Pancreas (tissue), 10 donors: Measurements from ENCODE around the gene GTF3A. TPM values are rescaled to one million over a fixed set of nuclear protein-coding genes. Genes with fewer than 3 reads are reported as not detected.

Source experiments
- ATAC-seq, 4 donors: fragments of 200-7000 bp; cut with Tn5 transposase; one replicate each; pipeline versions ENCODE4 v1.8.0 to v1.9.1; 2020; ENCODE audit warnings: mild to moderate bottlenecking in 4 of 4, moderate library complexity in 4 of 4
- DNase-seq, 6 donors: peaks; one replicate each; pipeline ENCODE4 v3.0.0-alpha.2; 2020
- FAIRE-seq: peaks from 2 replicates; lab custom pipeline; 2012; peaks lifted over from hg19 to GRCh38; lab: Jason Lieb, UNC
- H3K27ac ChIP-seq, 4 donors: fragments of 200-600 bp; sonication (generic); 1 replicate in 3 of 4; 2 replicates in 1 of 4; pipeline versions ENCODE4 v1.5.0 to v1.8.0; 2020
- H3K27me3 ChIP-seq, 4 donors: fragments of 200-600 bp; one replicate each; pipeline ENCODE4 v1.8.0; 2021
- H3K36me3 ChIP-seq, 3 donors: fragments of 200-600 bp; sonication (generic) in 1 of 3; one replicate each; pipeline versions ENCODE4 v1.5.0 to v1.8.0; 2020 to 2021
- H3K4me1 ChIP-seq, 3 donors: fragments of 200-600 bp; one replicate each; pipeline ENCODE4 v1.8.0; 2021
- H3K4me3 ChIP-seq, 4 donors: fragments of 200-600 bp; sonication (generic) in 2 of 4; one replicate each; pipeline versions ENCODE4 v1.5.0 to v1.8.0; 2020 to 2021
- H3K9me3 ChIP-seq, 4 donors: fragments of 200-600 bp; one replicate each; pipeline ENCODE4 v1.8.0; 2021
- CTCF ChIP-seq, 4 donors: fragments of 200-600 bp; sonication (generic) in 3 of 4; IDR thresholded peaks; one replicate each; pipeline versions ENCODE4 v1.5.0 to v1.8.0; 2021; ENCODE audit warnings: antibody characterized with exemption in 4 of 4
- WGBS, 2 donors: extraction: QIAGEN DNeasy Blood & Tissue Kit; methylation state at CpG; one replicate each; pipeline ENCODE4 v1.1.7; 2013; 5-methylcytosine and 5-hydroxymethylcytosine counted together
- intact Hi-C, 3 donors: fragments of 100-400 bp; cut with DNase I; formaldehyde crosslinking; loops; one replicate each; pipeline versions ENCODE4 v1.11.1 to v1.14.2; 2022
- polyA plus RNA-seq, 2 donors: library from polyadenylated mRNA; stranded (reverse); fragments of 200-250 nt; gene quantifications; one replicate each; pipeline ENCODE4 v1.2.3, GENCODE V29; 2013
- total RNA-seq, 6 donors: library from RNA; stranded (reverse); fragmentation: NEBNext Ultra II Directional in 4 of 6; extraction: Animal tissue kit (Norgen Biotek cat#: 25700) in 4 of 6; gene quantifications; one replicate each; pipeline versions ENCODE4 v1.2.1 to v1.2.4, GENCODE V29; 2021 to 2023
- donor health status: healthy with polysubstance abuse.
- donor health status: DM: no; HTN: no; CAD: no; lungs with moderate emphysema.
- donor health status: DM: no; HTN: no; CAD: no.
- donor health status: control.
- donor health status: control.
- donor health status: Bipolar disorder and iron deficiency.
- donor health status: DM: yes; HTN: yes; CAD: no.
- donor health status: DM: no; HTN: no; CAD: no.
- donor health status: DM: no; HTN: no; CAD: no.
- donor health status: DM: yes; HTN: yes; CAD: no.

GTF3A gene
- total and polyA plus RNA-seq, 8 donors: 39.5 to 130 (median 54.3) TPM

- FAIRE-seq (no peak), DNase-seq (peak in 4 of 6 donors; percentile 46 to 69 (median 58)), ATAC-seq (peak; percentile 84 to 93 (median 90))
- no peak for TF ChIP-seq CTCF (IDR thresholded peaks at IDR 0.05)
- H3K27ac ChIP-seq: no peak overlapping the region
- WGBS, 2 donors: 30% methylated on average over 10 of the region's 10 CpGs
- H3K9me3 ChIP-seq: no peaks in the 10 kb centered on the region
- no peak overlapping the region for H3K4me3 ChIP-seq
- intact Hi-C loops: no loop called here
- no peaks in the 10 kb centered on the region for H3K27me3 ChIP-seq
- peaks cover 0 to 3% (median 0%) of the 10 kb centered on the region in 3 donors for H3K4me1 ChIP-seq
- H3K36me3 ChIP-seq: no peaks in the 10 kb centered on the region
Observed at GRCh38 chr13:27476943-27477703, 52.7 kb downstream of the GTF3A start.

- H3K4me1 ChIP-seq: peaks cover 0 to 3% (median 0%) of the 10 kb centered on the region in 3 donors
- no peak overlapping the region for H3K4me3 ChIP-seq
- peak; percentile 15 to 69 (median 51) for DNase-seq
- H3K27me3 ChIP-seq: peaks cover 0 to 4% (median 0%) of the 10 kb centered on the region in 4 donors
- intact Hi-C loops: no loop called here
- no peaks in the 10 kb centered on the region for H3K36me3 ChIP-seq
- peak; percentile 55 to 79 (median 72) for ATAC-seq
- whole genome bisulfite sequencing, 2 donors: 15% methylated on average over 11 of the region's 11 CpGs
- H3K9me3 ChIP-seq: no peaks in the 10 kb centered on the region
- no peak overlapping the region for H3K27ac ChIP-seq
- peak; percentile 24 to 40 (median 24) for TF ChIP-seq CTCF (IDR thresholded peaks at IDR 0.05)
- FAIRE-seq: no peak
Observed at GRCh38 chr13:27481766-27482165, 57.3 kb downstream of the GTF3A start.

- 76 to 81% methylated on average over 7 of the region's 7 CpGs for WGBS, 2 donors
- intact Hi-C loops: no loop called here
- Histone ChIP-seq H3K27me3 (peaks cover 0 to 4% (median 0%) of the 10 kb centered on the region in 4 donors), H3K9me3 (no peaks in the 10 kb centered on the region), H3K4me1 (no peaks in the 10 kb centered on the region), H3K4me3 (no peak overlapping the region), H3K27ac (no peak overlapping the region), H3K36me3 (no peaks in the 10 kb centered on the region)
- ATAC-seq (peak in 2 of 4 donors; percentile 54 to 68), DNase-seq (no peak), FAIRE-seq (no peak)
- TF ChIP-seq CTCF (IDR thresholded peaks at IDR 0.05): no peak
Observed at GRCh38 chr13:27482983-27483382, 58.6 kb downstream of the GTF3A start.

GRCh38 chr13:27483421-27483820, 59.0 kb downstream of the GTF3A start:
- DNase-seq (no peak), ATAC-seq (no peak), FAIRE-seq (no peak)
- no peaks in the 10 kb centered on the region for H3K9me3 ChIP-seq
- H3K27ac ChIP-seq: no peak overlapping the region
- no peaks in the 10 kb centered on the region for H3K36me3 ChIP-seq
- 77 to 86% methylated on average over 11 of the region's 11 CpGs for WGBS, 2 donors
- TF ChIP-seq CTCF (IDR thresholded peaks at IDR 0.05): no peak
- H3K27me3 ChIP-seq: peaks cover 0 to 4% (median 0%) of the 10 kb centered on the region in 4 donors
- intact Hi-C loops: no loop called here
- no peak overlapping the region for H3K4me3 ChIP-seq
- H3K4me1 ChIP-seq: no peaks in the 10 kb centered on the region

Other genes with a start within 250 kb of the GTF3A start
- 100 to 1,000 TPM; 526 to 844 (median 686) TPM for gene RPL21, start 173.1 kb upstream of the GTF3A start, total RNA-seq
- gene RPL21, start 173.1 kb upstream of the GTF3A start, polyA plus RNA-seq: 100 to 1,000 TPM; 376 to 759 TPM
- gene RASL11A, start 153.8 kb upstream of the GTF3A start, total RNA-seq: 1 to 10 TPM; 1.4 to 5.1 (median 2.5) TPM
- 1 to 10 TPM; 4.1 to 6.6 TPM for gene RASL11A, start 153.8 kb upstream of the GTF3A start, polyA plus RNA-seq
- gene MTIF3, start 25.9 kb downstream of the GTF3A start, total RNA-seq: 10 to 100 TPM; 22.3 to 31.7 (median 29.3) TPM
- gene MTIF3, start 25.9 kb downstream of the GTF3A start, polyA plus RNA-seq: 10 to 100 TPM; 57.7 to 91.4 TPM
- 10 to 100 TPM; 11.3 to 18.9 (median 15.0) TPM for gene LNX2, start 195.9 kb downstream of the GTF3A start, total RNA-seq
- 10 to 100 TPM in 1 of 2 donors, 1 to 10 TPM in 1; 4.9 to 10.1 TPM for gene LNX2, start 195.9 kb downstream of the GTF3A start, polyA plus RNA-seq
- 100 to 1,000 TPM; 107 to 147 (median 139) TPM for gene POLR1D, start 197.3 kb downstream of the GTF3A start, total RNA-seq
- 100 to 1,000 TPM in 1 of 2 donors, 10 to 100 TPM in 1; 98.7 to 161 TPM for gene POLR1D, start 197.3 kb downstream of the GTF3A start, polyA plus RNA-seq